Activated CD8-positive, alpha-beta T cell treated with anti-CD3 and anti-CD28 coated beads for 36 hours (primary cell): ENCODE results near the gene LARGE1. TPM values are rescaled to one million over a fixed set of nuclear protein-coding genes. Genes with fewer than 3 reads are reported as not detected.

ENCODE experiments used
- ATAC-seq: fragments of 200-7000 bp; cut with Tn5 transposase; one replicate; pipeline ENCODE4 v1.10.0; 2021; ENCODE audit warnings: mild to moderate bottlenecking, moderate library complexity
- CTCF ChIA-PET: fragments of 350-600 bp; sonication (Branson Sonifier 250); formaldehyde crosslinking; loops from one replicate; lab custom pipeline; 2021; ENCODE audit warnings: antibody characterized with exemption; lab: Charles Lee
- POLR2A ChIA-PET: fragments of 350-600 bp; sonication (Branson Sonifier 250); formaldehyde crosslinking; loops from one replicate; lab custom pipeline; 2021; ENCODE audit warnings: antibody characterized with exemption; lab: Charles Lee
- DNase-seq: peaks from one replicate; pipeline ENCODE4 v3.0.0-alpha.2; 2020
- H3K27ac Mint-ChIP-seq: one replicate; pipeline ENCODE4 v1.8.0; 2021; ENCODE audit warnings: mild to moderate bottlenecking, mixed read lengths
- H3K27me3 Mint-ChIP-seq: one replicate; pipeline ENCODE4 v1.8.0; 2021; ENCODE audit warnings: mixed read lengths
- H3K36me3 Mint-ChIP-seq: one replicate; pipeline ENCODE4 v1.8.0; 2021; ENCODE audit warnings: low read depth, mixed read lengths
- H3K4me1 Mint-ChIP-seq: one replicate; pipeline ENCODE4 v1.8.0; 2021; ENCODE audit warnings: low read depth, mixed read lengths
- H3K4me3 Mint-ChIP-seq: one replicate; pipeline ENCODE4 v1.8.0; 2021; ENCODE audit warnings: mild to moderate bottlenecking, moderate library complexity, mixed read lengths
- H3K9me3 Mint-ChIP-seq: one replicate; pipeline ENCODE4 v1.8.0; 2021; ENCODE audit warnings: mixed read lengths
- CTCF ChIP-seq: fragments of 200-600 bp; IDR thresholded peaks from one replicate; pipeline ENCODE4 v1.8.0; 2022; ENCODE audit warnings: antibody characterized with exemption, mild to moderate bottlenecking
- intact Hi-C: fragments of 100-400 bp; cut with micrococcal nuclease; formaldehyde crosslinking; loops from one replicate; pipeline ENCODE4 v1.10.0; 2022
- total RNA-seq, 2 experiments: library from RNA; stranded (reverse); gene quantifications; one replicate each; pipeline ENCODE4 v1.2.3, GENCODE V29; 2021

The LARGE1 gene
- total RNA-seq, 2 experiments from 2014 or later: 0.31 to 0.32 TPM

- ChIA-PET POLR2A (no interaction called here), CTCF (no interaction called here)
- Mint-ChIP-seq H3K4me1 (no peaks in the 10 kb centered on the region), H3K27ac (no peak overlapping the region), H3K4me3 (no peak overlapping the region), H3K27me3 (no peaks in the 10 kb centered on the region), H3K9me3 (peaks cover 1% of the 10 kb centered on the region), H3K36me3 (no peaks in the 10 kb centered on the region)
- intact Hi-C loops: no loop called here
- DNase-seq (no peak), ATAC-seq (no peak)
- TF ChIP-seq CTCF: no peak
These were observed 493.8 kb downstream of the LARGE1 start for GRCh38 chr22:33426451-33426850.

- no peaks in the 10 kb centered on the region for H3K36me3 Mint-ChIP-seq
- ATAC-seq (no peak), DNase-seq (no peak)
- intact Hi-C loops: no loop called here
- no peak overlapping the region for H3K4me3 Mint-ChIP-seq
- H3K4me1 Mint-ChIP-seq: no peaks in the 10 kb centered on the region
- TF ChIP-seq CTCF: no peak
- peaks cover 2% of the 10 kb centered on the region for H3K27me3 Mint-ChIP-seq
- ChIA-PET CTCF (no interaction called here), POLR2A (no interaction called here)
- peaks cover 3% of the 10 kb centered on the region for H3K9me3 Mint-ChIP-seq
- no peak overlapping the region for H3K27ac Mint-ChIP-seq
These were observed 498.4 kb downstream of the LARGE1 start for GRCh38 chr22:33421859-33422258.

GRCh38 chr22:33418484-33418883, 501.8 kb downstream of the LARGE1 start:
- no peak for TF ChIP-seq CTCF
- H3K27me3 Mint-ChIP-seq: peaks cover 2% of the 10 kb centered on the region
- CTCF ChIA-PET: no interaction called here
- POLR2A ChIA-PET: no interaction called here
- no peak overlapping the region for H3K4me3 Mint-ChIP-seq
- ATAC-seq (no peak), DNase-seq (no peak)
- intact Hi-C loops: no loop called here
- no peaks in the 10 kb centered on the region for H3K4me1 Mint-ChIP-seq
- H3K36me3 Mint-ChIP-seq: no peaks in the 10 kb centered on the region
- peaks cover 6% of the 10 kb centered on the region for H3K9me3 Mint-ChIP-seq
- no peak overlapping the region for H3K27ac Mint-ChIP-seq

GRCh38 chr22:33415401-33415800, 504.9 kb downstream of the LARGE1 start:
- H3K9me3 Mint-ChIP-seq: peaks cover 5% of the 10 kb centered on the region
- no peak overlapping the region for H3K27ac Mint-ChIP-seq
- H3K4me1 Mint-ChIP-seq: no peaks in the 10 kb centered on the region
- ChIA-PET POLR2A (no interaction called here), CTCF (no interaction called here)
- no peak for DNase-seq
- H3K4me3 Mint-ChIP-seq: no peak overlapping the region
- no peaks in the 10 kb centered on the region for H3K36me3 Mint-ChIP-seq
- no peak for TF ChIP-seq CTCF
- peaks cover 2% of the 10 kb centered on the region for H3K27me3 Mint-ChIP-seq
- intact Hi-C loops: no loop called here
- ATAC-seq: no peak

- CTCF ChIA-PET: no interaction called here
- no peak overlapping the region for H3K4me3 Mint-ChIP-seq
These were observed 511.2 kb downstream of the LARGE1 start for GRCh38 chr22:33409079-33409478.

More at GRCh38 chr22:33409079-33409478, 511.2 kb downstream of the LARGE1 start:
- Mint-ChIP-seq H3K4me1 (no peaks in the 10 kb centered on the region), H3K9me3 (peaks cover 2% of the 10 kb centered on the region), H3K36me3 (no peaks in the 10 kb centered on the region), H3K27me3 (no peaks in the 10 kb centered on the region), H3K27ac (no peak overlapping the region)
- ATAC-seq (no peak), DNase-seq (no peak)
- TF ChIP-seq CTCF: no peak
- POLR2A ChIA-PET: no interaction called here
- intact Hi-C loops: no loop called here
